GM18867 (cell line): ENCODE measurements around the gene ACER3.
"Not testable (repeated sequence)": the region's sequence is repeated elsewhere in the genome, so short reads cannot be mapped to it uniquely, and the experiment has no call there.

ENCODE experiments used
- ATAC-seq: cut with Tn5 transposase; IDR thresholded peaks from one replicate; pipeline ENCODE4 v1.9.1; 2021; ENCODE audit warnings: mild to moderate bottlenecking, moderate library complexity; ENCODE audit not compliant: unreplicated experiment

Gene ACER3

DNA sequence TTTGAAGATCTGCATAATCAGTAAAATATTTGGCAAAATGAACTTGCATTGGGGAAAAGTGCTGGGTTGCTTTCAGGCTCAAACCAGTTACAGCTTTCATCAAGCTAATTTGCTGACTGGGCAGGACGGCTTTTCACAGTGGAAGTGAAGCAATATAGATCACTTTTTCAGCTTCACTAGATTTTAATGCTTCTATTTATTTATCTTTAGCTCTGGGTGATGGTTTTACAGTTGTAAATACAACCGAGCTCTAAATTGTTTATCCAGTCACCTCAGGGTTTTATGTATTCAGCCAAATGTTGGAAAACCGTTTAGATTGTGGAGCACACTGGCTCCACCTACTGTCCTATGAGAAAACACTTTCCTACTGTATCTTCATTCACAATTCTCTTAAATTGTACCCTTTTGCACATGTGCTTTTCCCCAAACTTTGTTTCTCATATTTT is 58.2 kb downstream of the ACER3 start:
- ATAC-seq = no peak

DNA sequence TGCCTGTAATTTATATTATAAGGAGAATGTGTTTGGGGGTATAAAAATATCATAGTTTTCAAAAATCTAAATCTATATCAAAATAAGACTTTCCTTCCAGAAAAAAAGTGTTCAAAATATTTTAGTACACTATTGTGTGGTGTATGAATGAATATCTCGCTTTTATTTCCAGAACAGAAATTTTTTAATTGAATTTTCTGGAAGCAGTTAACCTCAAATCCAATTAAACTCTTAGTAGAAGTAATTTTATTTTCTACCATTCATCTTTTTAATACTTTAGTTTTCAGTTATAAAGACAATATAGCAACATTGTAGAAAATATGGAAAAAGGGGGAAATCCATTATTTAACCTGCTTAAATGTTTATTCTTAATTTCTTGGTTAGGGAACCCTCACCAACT is 58.7 kb downstream of the ACER3 start:
- no peak for ATAC-seq

DNA sequence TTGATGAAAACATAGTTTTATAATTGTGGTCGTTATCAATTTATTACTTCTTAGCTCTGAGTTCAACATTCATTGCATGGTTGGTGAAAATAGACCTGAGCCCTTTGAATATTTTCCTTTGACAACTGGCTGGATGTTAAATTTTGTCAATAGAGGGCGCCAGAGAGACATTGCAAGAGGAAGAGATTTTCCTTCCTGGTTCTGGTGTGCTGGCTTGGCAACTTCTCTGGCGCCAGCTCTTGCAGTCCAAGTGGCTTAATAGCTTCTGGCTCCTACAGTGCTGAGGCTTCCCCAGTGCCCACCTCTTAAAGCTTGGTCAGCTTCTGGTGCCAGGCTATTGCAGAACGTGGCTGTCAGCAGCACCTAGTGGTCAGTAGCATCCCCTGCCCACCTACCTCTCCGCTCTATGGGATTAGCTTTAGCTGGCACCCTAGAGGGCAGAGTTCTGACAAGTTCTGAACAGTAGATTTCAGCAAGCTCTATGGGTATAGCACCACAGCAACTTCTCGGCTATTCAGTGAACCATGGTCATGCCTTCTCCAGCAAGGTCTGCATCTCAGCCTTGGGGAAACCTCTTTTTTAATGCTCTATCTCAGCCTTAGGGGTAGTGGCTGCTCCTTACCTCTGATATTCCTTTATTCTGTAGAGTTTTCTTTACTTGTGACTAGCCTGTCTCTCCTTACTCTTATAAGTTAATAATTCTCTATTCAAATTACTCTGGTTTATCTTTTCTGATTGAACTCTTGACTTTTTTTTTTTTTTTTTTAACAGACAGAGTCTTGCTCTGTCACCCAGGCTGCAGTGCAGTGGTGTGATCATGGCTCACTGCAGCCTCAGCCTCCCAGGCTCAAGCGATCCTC is 59.4 kb downstream of the ACER3 start:
- ATAC-seq = peak; percentile 73

DNA sequence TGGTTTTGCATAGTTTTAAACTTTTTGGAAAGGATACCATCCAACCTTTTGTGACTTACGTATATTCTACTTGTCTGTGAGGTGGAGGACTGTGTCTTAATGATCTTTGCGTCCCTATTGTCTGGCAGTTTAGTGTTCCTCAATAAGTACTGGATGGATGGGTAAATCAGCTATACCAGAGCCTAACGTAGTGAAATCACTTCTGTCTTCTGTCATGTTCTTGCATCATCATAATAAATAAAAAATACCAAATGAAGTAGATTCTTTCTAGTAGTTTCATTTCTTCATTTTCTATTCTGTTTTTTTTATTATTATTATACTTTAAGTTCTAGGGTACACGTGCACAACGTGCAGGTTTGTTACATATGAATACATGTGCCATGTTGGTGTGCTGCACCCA is 66.4 kb downstream of the ACER3 start:
- no peak for ATAC-seq

DNA sequence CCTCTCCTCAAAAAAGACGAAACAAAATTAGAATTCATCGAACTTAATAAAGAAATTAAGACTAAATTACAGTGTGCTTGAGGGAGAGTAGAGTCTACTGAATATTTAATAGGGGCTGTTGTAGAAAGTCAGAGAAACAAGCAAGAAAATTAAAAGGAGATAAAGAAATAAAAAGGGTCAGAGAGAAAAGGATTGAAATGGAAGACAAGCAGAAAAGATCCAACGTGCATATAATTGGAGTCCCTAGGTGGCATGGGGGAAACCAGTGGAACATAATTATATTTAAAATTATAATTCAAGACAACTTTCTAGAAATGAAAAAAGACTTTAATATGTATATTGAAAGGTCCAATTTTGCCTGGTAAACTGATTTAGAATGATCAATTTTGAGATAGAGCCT is 74.3 kb downstream of the ACER3 start:
- no peak for ATAC-seq

DNA sequence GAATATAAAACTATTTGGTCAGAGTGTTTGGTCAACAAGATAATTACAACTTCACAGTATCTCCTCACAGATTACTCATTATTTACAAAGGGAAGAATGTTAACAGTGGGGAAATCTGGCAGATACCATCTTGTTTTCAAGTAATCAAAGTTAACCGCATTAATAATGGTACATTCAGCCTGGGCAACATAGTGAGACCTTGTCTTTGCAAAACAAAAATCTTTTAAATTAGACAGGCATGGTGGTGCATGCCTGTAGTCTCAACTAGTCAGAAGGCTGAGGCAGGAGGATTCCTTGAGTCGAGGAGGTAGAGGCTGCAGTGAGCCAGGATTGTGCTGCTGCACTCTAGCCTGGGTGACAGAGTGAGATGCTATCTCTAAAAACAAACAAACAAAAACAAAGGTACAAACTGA is 78.5 kb downstream of the ACER3 start:
- no peak for ATAC-seq

DNA sequence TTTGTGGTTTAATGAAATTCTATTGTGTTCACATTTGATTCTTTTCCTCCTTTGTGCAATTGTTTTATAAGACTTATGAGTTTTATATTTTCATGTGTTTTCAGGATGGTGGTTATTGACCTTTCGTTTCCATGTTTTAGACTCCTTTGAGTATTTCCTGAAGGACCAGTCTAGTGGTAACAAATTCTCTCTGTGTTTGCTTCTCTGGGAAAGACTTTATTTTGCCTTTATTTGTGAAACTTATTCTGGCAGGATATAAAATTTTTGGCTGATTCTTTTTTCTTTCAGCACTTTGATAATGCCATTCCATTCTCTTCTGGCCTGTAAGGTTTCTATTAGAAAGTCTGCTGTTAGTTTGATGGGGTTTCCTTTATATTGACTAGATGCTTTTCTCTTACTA is 83.5 kb downstream of the ACER3 start:
- no peak for ATAC-seq

DNA sequence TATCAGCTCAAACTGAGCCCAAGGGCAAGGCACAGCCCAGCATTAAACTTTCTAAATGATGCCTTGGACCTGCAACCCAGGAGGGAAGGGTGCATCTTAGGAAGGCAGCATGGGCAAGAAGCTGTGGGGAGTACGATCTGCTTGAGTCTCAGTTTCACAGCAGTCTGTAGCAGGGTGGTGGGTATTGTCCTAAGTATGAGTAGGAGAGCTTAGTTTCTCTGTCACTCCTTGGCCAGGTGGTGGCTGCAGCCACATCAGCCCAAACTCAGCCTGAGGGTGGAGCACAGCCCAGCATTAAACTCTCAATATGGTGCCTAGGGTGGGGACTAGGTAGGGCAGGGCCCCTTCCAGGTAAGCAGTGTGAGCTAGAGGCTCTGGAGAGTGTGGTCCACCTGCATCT is 85.5 kb downstream of the ACER3 start:
- no peak for ATAC-seq

DNA sequence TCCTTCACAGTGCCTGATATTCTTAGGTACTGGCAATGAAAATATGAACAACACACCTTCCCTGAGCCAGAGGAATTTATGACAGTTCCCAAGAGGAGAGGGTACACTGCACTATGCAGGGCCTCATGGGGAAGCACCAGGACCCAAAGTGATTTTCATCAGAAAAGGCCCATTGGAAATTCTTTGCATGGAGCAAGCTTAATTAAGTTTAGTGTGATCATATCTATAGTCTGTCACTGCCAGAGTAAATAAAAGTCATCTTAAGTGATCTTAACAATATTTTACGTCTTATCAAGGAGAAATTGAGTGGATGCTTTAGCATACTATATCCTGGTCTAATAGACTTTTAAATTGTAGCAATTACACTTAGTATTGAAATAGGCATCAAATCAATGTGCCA is 86.5 kb downstream of the ACER3 start:
- no peak for ATAC-seq

DNA sequence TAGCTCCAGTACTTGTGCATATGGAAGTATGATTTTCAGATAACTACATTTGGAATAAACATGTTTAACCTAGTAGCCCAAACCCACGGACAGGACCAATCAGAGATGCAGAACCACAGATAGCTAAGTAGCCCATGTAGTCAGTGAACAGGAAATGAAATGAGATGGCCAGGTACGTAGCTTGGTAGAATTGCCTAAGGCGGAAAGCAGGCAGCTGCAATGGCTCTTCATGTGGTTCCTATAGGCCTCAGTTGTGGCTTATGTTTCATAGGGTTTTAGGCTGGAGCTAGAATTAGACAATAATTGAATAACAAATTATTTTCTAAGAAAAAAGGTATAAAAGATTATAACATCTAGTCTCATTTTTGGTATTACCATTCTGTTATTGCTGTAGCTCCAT is 87.1 kb downstream of the ACER3 start:
- ATAC-seq = no peak

DNA sequence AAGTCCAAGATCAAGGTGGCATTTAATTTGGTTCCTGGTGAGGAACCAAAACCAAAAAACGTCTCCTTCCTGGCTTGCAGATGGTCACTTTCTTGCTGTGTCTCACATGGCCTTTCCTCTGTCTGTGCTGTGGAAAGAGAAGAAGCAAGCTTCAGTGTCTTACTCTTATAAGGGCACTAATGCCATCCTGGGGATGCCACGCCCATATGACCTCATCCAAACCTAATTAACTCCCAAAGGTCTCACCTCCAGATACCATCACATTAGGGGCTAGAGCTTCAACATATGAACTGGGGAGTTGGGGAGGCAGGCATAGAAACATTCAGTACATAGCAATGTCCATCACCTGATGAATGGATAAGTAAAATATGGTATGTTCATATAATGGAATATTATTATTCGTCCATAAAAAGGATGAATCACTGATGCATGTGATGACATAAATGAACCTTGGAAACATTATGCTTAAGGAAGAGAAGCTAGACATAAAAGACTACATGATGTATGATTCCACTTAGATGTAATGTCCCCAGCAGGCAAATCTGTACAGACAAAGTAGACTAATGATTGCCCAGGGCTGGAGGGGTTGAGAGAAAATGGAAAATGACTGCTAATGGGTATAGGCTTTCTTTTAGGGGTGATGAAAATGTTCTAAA is 94.9 kb downstream of the ACER3 start:
- ATAC-seq = no peak

DNA sequence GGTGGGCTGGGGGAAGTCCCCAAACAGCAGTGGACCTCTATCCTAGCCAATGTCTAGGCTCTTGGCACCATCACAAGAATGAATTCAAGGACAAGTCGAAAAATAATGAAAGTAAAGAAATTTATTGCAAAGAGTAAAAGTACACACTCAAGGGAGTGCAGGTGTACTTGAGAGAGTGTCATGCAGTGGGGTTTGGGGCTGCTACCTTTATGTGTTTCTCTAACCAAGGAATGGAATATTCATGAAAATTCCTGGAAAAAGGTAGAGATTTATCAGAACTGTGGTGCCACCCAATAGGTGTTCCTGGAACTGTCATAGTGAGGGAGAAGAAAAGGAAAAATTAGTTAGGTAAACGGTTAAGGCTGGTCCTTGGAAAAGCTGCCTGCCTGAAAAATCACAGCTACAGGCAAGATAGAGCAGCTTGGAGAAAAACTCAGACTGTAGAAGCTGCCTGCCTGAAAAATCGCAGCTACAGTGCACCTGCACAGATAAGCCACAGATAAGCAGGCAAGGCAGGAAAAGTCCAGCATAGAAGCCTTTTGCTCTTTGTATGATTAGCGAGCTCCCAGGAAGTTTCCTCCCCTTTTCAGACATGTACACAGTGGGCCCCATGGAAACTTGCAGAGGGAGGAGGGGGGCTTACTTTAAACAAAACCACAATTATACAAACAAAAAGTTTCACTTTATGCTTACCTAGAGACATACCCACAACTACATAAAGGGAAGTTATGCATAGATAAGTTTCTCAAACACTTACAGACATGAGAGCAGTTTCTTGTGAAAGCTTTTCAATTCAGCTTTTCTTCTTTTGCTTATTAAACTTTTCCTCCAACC is 102.1 kb downstream of the ACER3 start:
- no peak for ATAC-seq

DNA sequence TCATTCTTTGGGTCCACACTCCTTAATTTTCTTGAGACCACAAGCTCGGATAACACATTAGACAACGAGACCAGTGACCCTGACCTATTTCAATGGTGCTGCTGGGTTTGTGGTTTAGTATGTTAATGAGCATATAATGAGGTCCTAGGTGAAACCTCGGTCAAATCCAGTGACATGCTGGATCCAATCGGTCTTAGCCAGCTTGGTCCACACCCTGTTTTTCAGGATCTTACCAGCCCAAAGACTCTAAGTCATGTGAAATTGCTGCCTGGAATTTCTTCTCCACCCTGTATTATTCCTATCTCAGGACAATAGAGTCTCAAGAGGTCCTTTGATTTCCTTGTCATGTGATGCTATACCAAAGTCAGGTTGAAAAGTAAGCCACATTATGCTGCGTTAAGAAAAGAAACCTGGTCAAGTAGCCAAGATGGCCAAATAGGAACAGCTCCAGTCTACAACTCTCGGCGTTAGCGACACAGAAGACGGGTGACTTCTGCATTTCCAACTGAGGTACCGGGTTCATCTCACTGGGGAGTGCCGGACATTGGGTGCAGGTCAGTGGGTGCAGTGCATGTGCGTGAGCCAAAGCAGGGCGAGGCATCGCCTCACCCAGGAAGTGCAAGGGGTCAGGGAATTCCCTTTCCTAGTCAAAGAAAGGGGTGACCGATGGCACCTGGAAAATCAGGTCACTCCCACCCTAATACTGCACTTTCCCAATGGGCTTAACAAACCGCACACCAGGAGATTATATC is 102.9 kb downstream of the ACER3 start:
- ATAC-seq = not testable (repeated sequence)

DNA sequence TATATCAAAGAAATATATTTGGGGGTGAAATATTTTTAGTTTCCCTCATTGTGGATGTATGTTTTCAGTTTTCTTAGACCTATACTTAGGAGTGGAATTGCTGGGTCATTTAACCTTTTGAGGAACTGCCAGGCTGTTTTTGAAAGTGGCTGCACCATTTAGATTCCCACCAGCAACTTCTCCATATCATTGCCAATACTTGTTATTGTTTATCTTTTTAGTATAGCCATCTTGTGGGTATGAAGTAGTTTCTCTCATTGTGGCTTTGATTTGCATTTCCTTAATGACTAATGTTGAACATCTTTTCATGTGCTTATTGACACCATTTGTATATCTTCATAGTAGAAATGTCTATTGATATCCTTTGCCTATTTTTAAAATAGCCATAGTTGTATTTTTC is 111.3 kb downstream of the ACER3 start:
- ATAC-seq = no peak

DNA sequence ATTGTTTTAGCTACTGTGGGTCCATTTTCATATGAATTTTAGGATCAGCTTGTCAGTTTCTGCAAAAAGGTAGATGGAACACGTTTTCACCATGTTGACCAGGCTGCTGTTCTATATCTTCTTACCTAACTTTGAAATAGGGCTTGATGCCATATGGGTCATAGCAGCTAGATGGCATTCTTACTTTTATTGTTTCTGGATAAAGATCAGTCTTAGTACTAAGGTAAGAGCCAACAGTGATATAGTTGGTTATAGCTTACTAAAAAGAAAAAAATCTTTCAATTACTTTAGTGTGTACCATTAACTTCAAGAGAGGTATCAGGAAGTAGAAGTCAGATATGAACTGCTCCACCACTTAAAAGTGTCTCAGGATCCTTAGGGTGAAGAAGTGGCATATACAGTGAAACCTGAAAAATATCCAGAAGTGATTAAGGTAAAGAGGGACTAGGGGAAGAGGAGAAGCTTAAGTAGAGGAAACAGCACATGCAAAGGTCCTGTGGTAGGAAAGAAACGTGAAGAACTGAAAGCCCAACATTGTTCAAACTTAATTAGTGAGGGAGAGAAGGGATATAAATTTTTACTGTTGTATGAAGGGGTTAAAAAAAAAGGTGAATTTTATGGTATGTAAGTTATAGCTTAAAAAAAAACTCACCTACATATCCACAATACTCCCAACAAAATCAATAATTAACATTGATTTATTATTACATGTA is 113.6 kb downstream of the ACER3 start:
- no peak for ATAC-seq

DNA sequence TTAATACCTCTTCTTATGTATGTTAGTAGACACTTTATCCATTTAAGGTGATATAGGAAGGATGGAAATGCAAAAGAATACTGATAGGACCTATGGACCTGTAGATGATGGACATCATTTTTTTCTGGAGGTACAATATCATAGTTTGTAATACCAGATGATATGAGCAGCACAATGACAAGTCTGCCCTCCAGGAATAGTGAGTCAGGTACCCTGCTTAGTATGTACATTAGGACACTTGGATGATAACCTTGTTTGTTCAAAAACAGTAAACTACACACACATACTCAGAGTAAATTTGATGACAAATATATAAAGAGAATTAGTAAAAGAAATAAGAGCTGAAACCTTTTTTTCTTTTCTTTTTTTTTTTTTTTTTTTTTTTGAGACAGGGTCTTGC is 114.8 kb downstream of the ACER3 start:
- no peak for ATAC-seq

DNA sequence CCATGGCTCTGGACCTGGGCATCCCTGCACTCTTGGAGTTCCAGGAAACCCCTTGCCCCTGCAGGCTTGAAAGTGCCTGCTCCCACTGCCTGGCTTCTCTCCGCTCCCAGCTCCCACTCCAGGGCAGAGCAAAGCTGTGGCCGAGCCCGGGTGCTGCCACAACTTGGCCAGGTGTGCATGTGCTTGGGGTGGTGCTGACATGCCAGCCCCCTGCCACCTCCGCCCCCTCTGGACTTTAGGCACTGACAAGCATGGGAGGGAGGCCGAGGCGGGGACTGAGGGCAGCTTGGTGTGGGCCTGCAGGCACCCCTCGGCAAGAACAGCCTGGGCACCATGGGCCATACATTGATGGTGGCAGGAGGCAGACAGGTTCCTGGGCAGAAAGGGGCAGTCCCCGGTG is 117.1 kb downstream of the ACER3 start:
- no peak for ATAC-seq

DNA sequence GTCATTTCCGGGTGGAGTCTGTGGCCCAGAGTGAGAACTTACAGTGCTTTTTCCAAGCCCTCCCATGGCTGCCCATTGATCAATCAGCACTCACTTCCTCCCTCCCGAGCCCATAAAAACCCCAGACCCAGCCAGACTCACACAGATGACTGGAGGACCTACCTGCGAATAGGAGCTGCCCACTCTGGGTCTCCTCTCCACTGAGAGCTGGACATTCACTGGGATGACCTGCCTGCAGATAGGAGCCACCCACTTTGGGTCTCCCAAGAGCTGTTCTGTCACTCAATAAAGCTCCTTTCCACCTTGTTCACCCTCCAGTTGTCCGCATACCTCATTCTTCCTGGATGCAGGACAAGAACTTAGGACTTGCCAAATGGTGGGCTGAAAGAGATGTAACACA is 117.5 kb downstream of the ACER3 start:
- ATAC-seq = no peak

DNA sequence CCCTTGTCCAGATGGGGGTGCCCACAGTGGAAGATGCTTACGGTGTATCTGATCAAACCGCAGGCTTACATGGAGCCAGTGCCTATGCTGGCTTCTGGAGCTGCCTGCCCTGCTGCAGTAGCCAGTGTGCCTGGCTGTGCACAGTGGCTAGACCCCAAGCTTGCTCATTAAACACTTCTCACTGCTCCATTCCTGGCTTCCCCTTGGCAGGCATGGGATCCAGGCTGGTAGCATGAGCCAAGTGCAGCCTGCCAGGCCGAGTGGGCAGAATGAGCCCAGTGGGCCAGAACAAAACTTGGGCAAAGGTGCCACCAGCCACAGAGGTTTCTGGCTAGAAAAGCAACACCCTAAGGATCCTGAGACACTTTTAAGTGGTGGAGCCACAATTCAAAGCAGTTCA is 118.1 kb downstream of the ACER3 start:
- ATAC-seq = no peak

DNA sequence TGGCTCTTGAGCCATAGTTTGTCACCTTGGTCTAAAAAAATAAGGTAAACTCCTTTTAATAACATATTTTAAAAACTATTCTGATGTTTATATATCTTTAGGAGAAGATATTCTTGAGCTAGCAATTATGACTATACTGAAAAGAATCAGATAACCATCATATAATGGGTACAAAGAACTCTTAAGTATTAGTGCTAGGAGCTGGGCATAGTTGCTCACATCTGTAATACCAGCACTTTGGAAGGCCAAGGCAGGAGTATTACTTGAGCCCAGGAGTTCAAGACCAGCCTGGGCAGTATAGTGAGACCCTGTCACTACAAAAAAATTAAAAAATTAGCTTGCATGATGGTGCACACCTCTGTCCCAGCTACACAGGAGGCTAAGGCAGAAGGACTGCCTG is 119.5 kb downstream of the ACER3 start:
- ATAC-seq = no peak
